Muscle of arm (tissue), 12 donors: ENCODE data around the gene PTER. TPM values are rescaled to one million over a fixed set of nuclear protein-coding genes. Genes with fewer than 3 reads are reported as not detected.

Source experiments
- DNase-seq: peaks from one replicate; pipeline ENCODE4 v3.0.0-alpha.2; 2013
- polyA plus RNA-seq, 12 donors: library from polyadenylated mRNA; unstranded; fragments of 120-200 nt; gene quantifications; one replicate each; pipeline ENCODE4 v1.2.1, GENCODE V29; 2013; ENCODE audit not compliant: insufficient read length in 12 of 12

PTER gene
- polyA plus RNA-seq, 12 donors: 5.4 to 10.7 (median 7.7) TPM; not detected in 1

- no peak for DNase-seq
Measured at GRCh38 chr10:16536155-16536554, 99.3 kb downstream of the PTER start.

- no peak for DNase-seq
Measured at GRCh38 chr10:16544099-16544498, 107.3 kb downstream of the PTER start.

- no peak for DNase-seq
Measured at GRCh38 chr10:16544591-16544990, 107.8 kb downstream of the PTER start.

- no peak for DNase-seq
Measured at GRCh38 chr10:16545116-16545736, 108.4 kb downstream of the PTER start.

- no peak for DNase-seq
Measured at GRCh38 chr10:16547973-16548372, 111.2 kb downstream of the PTER start.

- no peak for DNase-seq
Measured at GRCh38 chr10:16559236-16559773, 122.5 kb downstream of the PTER start.

GRCh38 chr10:16562891-16563290 is 126.1 kb downstream of the PTER start:
- no peak for DNase-seq

Other genes starting within 250 kb of the PTER start
- 1 to 10 TPM in 1 of 12 donors, under 1 TPM in 9, not detected in 2; 0.07 to 1.4 (median 0.56) TPM for gene C1QL3, start 84.9 kb downstream of the PTER start, polyA plus RNA-seq